HG03025 (cell line): ENCODE results near the gene TEX53.

Experiments used
- ATAC-seq: cut with Tn5 transposase; IDR thresholded peaks from one replicate; pipeline ENCODE4 v1.9.1; 2021; ENCODE audit warnings: mild to moderate bottlenecking, moderate library complexity; ENCODE audit not compliant: unreplicated experiment, low FRiP score

TEX53 gene

GRCh38 chr9:114657705-114658104 lies at the start of gene TEX53:
TEX53 (minus strand) TSS chr9:114657805; CDS start chr9:114657774, 31 bp downstream.
- no peak for ATAC-seq

DNA sequence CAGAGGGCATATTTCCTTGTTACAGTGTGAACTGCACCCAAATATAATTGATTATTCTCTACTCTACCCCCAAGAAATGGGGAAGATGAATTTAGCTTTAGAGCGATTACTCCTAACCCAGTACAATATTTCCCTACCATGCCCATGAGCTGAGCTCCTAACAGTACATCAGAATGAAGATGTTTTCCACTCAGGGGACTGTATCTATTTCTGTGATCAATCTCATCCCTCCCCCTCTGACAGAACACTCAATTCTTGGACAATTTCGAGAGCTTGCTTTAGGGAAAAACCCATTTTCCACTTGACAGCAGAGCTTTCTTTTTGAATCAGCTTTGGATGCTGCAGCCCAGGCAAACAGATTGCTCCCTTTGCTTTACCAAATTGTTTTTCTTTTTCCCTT lies 49.1 kb upstream of the TEX53 start:
- ATAC-seq, result no peak

- ATAC-seq, result no peak
Observed at GRCh38 chr9:114701988-114702387, 44.4 kb upstream of the TEX53 start.

GRCh38 chr9:114697951-114698351 lies 40.3 kb upstream of the TEX53 start:
- ATAC-seq, result peak; percentile 36

DNA sequence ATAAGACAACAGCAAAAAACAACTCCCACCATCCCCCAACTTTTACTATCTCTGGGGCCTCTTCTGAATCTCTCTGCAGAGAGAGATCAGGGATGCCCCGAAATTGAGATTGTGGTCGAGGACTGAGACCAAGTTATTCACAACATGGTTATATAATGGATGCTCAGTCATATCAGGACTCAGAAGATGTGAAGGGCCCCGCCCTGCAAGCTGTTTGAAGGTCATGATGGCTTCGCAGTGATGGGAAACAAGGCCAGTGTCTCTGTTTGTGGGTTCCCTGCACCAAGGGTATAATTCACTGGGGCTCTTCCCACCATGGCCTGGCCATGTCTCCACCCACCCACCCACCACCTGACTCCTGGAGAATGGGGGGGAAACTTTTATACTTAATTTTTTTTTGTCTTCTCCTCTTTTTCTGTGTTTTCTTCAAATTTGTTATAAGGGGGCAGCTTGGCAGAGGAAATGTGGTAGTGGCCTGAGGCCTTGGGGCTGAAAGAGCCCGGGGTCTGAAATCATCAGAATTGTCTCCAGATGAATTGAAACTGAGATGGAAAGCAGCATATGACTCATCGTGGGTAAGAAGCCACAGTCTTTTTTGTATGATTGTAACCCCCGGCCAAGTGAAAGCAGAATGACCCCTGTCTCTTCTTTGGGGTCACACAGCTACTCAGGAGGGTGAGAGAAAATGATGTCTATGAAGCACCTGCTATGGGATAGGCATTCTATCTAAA lies 39.4 kb upstream of the TEX53 start:
- peak; percentile 50 for ATAC-seq

DNA sequence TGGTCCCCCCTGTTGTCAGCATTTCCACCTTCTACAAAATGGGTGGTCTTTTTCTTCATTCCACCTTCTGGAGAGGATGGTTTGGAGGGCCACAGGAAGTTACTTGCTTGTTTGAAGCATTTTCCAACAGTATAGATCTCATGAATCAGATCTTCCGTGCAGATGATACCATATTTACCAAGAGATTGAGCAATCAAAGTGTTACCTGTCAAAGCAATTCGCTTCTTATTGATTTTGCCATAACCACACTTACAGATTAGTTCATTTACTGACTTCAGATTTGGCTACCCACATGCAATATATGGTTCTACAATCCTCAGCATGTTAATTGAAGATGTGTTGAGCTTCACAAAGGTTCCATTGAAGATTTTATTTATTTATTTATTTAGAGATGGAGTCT lies 38.3 kb upstream of the TEX53 start:
- no peak for ATAC-seq

- peak; percentile 34 for ATAC-seq
Observed at GRCh38 chr9:114694719-114695269, 37.2 kb upstream of the TEX53 start.

GRCh38 chr9:114694146-114694545 lies 36.5 kb upstream of the TEX53 start:
- no peak for ATAC-seq

- ATAC-seq, result no peak
Observed at GRCh38 chr9:114693248-114693855, 35.7 kb upstream of the TEX53 start.

DNA sequence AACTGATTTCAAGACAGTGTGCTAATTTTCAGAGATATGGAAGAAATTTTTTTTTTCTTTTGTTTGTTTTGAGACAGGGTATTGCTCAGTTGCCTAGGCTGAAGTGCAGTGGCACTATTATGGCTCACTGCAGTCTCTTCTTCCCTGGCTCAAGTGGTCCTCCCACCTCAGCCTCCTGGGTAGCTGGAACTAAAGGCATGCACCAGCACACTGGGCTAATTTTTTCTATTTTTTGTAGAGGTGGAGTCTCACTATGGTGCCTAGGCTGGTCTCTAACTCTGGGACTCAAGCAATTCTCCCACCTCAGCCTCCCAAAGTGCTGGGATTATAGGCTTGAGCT lies 34.3 kb upstream of the TEX53 start:
- no peak for ATAC-seq

GRCh38 chr9:114691046-114691955 lies 33.7 kb upstream of the TEX53 start:
- no peak for ATAC-seq

DNA sequence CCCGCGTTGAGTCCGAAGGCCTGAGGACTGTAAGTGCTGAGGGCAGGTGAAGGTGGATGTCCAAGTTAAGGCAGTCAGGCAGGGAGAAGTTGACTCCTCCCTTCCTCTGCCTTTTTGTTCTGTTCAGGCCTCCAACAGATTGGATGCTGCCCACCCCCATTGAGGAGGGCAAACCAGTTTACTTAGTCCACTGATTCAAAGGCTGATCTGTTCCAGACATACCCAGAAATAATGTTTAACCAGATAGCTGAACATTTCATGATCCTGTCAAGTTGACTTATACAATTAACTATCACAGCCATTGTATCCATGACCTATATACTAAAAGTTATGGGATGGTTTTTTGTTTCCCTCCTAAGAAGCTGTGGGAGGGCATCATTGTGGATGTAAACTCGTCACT lies 32.7 kb upstream of the TEX53 start:
- no peak for ATAC-seq

DNA sequence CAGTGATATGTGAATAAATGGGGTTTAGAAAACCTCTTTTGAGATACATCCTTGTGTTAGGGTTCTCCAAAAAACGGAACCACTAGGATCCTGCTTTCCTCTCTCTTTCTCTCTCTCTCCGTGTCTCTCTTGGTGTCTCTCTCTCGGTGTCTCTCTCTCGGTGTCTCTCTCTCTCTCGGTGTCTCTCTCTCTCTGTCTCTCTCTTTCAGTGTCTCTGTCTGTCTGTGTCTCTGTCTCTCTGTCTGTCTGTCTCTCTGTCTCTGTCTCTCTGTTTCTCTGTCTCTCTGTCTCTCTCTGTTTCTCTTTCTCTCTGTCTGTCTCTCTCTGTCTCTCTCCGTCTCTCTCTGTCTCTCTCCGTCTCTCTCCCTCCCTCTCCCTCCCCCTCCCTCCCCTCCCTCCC lies 32.2 kb upstream of the TEX53 start:
- no peak for ATAC-seq

GRCh38 chr9:114688909-114689610 lies 31.5 kb upstream of the TEX53 start:
- ATAC-seq, result no peak

DNA sequence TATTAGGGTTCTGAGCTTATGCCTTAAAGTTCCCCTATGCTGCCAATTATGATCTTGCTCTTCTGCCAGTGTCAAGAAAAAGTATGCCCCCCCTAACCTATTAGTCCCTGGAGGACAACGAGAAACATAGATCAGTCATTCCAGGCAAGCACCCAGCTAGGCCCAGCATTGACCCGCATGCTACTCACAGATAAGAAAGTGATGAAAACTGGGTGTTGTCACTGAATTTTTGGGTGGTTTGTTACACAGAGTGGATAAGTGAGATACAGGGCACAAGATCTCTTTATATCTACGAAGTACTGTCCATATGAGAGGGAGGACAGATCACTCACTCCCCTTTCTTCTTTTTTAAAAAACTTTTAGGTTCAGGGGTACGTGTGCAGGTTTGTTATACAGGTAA lies 30.8 kb upstream of the TEX53 start:
- no peak for ATAC-seq

DNA sequence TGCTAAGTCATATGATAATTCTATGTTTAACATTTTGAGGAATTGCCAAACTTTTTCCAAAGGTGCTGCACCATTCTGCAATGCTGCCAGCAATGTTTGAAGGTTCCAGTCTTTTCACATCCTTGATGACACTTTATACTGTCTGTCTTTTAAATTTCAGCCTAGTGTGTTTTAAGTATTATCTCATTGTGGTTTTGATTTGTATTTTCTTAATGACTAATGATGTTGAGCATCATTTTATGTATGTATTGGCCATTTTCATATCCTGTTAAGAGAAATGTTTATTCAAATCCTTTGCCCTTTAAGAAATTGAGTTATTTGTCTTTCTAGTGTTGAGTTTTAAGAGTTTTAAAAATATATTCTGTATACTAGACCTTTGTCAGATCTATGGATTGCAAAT lies 29.4 kb upstream of the TEX53 start:
- ATAC-seq, result no peak

DNA sequence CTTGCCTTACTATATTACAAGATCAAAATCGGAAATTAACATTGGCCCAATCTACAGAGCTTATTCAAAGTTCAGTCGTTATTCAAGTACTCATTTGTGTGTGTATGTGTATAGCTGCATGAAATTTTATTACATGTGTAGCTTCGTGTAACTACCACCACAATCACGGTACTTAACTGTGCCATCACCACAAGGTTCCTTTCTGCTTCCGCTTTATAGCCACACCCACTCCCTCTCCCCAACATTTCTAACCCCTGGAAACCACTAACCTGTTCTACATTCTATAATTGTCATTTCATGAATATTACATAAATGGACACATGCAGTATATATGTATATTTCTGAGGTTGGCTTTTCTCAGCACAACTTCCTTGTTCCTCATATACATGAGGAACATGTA lies 28.3 kb upstream of the TEX53 start:
- ATAC-seq, result no peak

GRCh38 chr9:114684036-114684435 lies 26.4 kb upstream of the TEX53 start:
- ATAC-seq, result no peak

DNA sequence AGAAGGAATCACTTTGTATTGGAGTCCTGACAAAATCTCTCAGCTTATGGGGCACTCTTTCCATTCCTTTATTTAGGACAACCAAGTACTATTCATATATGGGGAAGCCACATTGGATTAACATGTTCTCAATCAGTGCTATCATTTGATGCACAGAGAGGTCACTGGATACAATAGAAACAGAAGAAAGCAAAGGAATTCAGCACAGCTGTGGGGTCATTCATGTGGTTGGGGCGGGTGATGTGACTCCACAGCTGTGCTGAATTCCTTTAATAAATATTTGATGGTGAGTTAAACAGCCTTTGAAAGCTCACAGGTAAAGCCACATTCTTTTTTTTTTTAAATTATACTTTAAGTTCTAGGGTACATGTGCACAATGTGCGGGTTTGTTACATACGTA lies 25.2 kb upstream of the TEX53 start:
- no peak for ATAC-seq

GRCh38 chr9:114681594-114682332 lies 24.2 kb upstream of the TEX53 start, which contains the start of gene TEX48:
TEX48 (minus strand) TSS chr9:114682192; CDS start chr9:114671723, 10,469 bp downstream.
- peak; percentile 81 for ATAC-seq
